Activated naive CD4-positive, alpha-beta T cell treated with anti-CD3 and anti-CD28 coated beads, Interleukin-2, amount 50 U/mL, for 72 hours (primary cell): ENCODE measurements around the gene ANKS4B. TPM values are rescaled to one million over a fixed set of nuclear protein-coding genes. Genes with fewer than 3 reads are reported as not detected.

Experiments
- ATAC-seq, 2 donors: fragments of 150-1000 bp; cut with Tn5 transposase; 2 replicates each; pipeline ENCODE4 v1.10.0; 2021; ENCODE audit warnings: mild to moderate bottlenecking in 2 of 2, moderate library complexity in 2 of 2
- DNase-seq, 2 donors: peaks; one replicate each; pipeline ENCODE4 v3.0.0; 2021 to 2022; ENCODE audit warnings: low spot score in 2 of 2
- H3K27ac Mint-ChIP-seq, 2 donors: one replicate each; pipeline ENCODE4 v1.8.0; 2022; ENCODE audit warnings: mild to moderate bottlenecking in 2 of 2, mixed read lengths in 2 of 2
- H3K36me3 Mint-ChIP-seq, 2 donors: one replicate each; pipeline ENCODE4 v1.8.0; 2022; ENCODE audit warnings: mixed read lengths in 2 of 2
- H3K9me3 Mint-ChIP-seq, 2 donors: one replicate each; pipeline ENCODE4 v1.8.0; 2022; ENCODE audit warnings: mixed read lengths in 2 of 2
- total RNA-seq, 2 donors: library from RNA; stranded (reverse); gene quantifications; one replicate each; pipeline ENCODE4 v1.2.3, GENCODE V29; 2022

ANKS4B gene
- total RNA-seq, 2 donors from 2014 or later: not detected

DNA sequence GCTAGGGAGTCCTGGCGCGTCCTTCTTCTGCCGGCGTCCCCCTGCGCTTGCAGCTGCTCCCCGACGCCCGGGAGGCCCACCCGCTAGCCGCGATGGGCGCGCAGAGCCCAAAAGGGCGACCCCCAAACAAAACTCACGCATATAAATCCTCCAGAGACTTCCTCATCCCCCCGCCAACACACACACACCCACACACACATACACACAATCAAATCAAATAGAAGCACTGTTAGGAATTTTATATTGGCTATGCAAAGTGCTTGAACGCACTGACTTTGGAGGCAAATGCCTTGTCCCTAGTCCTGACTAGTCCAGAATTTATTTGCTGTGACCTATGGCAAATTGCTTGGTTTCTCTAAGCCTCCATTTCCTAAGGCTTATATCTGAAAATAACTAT lies 68.4 kb downstream of the ANKS4B start:
- Mint-ChIP-seq H3K36me3 (peaks cover 0 to 4% of the 10 kb centered on the region in 2 donors), H3K27ac (no peak overlapping the region), H3K9me3 (no peaks in the 10 kb centered on the region)
- ATAC-seq (no peak), DNase-seq (no peak)

DNA sequence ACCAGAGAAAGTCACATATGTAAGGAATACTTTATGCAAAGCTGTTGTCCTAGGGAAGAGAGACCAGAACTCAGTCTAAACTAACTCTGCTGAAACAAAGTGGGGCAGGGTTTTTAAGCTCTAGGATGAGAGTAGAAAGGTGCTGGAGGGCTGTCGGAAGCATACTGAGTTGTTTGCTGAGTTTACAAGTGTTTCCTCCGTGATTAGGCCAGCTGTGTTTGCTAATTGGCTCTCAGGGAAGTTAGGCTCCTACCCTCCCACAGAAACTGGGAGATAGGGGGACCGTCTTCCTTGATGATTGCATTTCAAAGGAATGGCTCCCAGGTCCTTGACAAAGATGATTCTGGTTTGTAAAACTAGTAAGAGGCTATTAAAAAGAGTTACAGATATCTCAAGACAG lies 69.0 kb downstream of the ANKS4B start:
- ATAC-seq (no peak), DNase-seq (no peak)
- no peak overlapping the region for H3K27ac Mint-ChIP-seq
- peaks cover 0 to 4% of the 10 kb centered on the region in 2 donors for H3K36me3 Mint-ChIP-seq
- no peaks in the 10 kb centered on the region for H3K9me3 Mint-ChIP-seq

DNA sequence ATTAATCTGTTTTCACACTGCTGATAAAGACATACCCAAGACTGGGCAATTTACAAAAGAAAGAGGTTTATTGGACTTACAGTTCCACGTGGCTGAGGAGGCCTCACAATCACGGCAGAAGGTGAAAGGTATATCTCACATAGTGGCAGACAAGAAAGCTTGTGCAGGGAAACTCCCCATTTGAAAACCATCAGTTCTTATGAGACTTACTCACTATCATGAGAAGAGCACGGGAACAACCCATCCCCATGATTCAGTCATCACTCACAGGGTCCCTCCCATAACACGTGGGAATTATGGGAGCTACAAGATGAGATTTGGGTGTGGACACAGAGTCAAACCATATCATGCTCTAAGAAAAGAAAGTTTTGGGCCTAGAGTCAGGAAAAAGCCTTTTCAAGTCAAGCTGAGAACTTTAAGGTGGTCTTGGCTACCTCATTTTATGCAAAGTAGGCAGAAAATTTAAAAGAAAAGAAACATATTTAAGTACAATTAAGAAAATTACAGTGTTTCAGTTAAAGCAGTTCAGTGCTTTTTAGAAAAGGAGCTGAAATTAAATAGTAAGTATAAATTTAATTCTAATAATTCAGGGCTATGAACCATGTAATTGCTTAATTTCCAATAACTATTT lies 69.5 kb downstream of the ANKS4B start:
- H3K36me3 Mint-ChIP-seq: peaks cover 0 to 4% of the 10 kb centered on the region in 2 donors
- DNase-seq (no peak), ATAC-seq (peak in 1 of 2 donors; percentile 30)
- H3K27ac Mint-ChIP-seq: no peak overlapping the region
- H3K9me3 Mint-ChIP-seq: no peaks in the 10 kb centered on the region

Other genes with a start within 250 kb of the ANKS4B start
- not detected for gene DNAH3, start 82.9 kb upstream of the ANKS4B start, total RNA-seq
- gene LDAF1, start 75.0 kb upstream of the ANKS4B start, total RNA-seq: 10 to 100 TPM; 15.3 to 33.6 TPM
- gene ZP2, start 22.1 kb upstream of the ANKS4B start, total RNA-seq: not detected
- not detected for gene CRYM, start 44.6 kb downstream of the ANKS4B start, total RNA-seq